DMS 273 (cell line): ENCODE measurements around the gene SRP9.
A peak's percentile ranks its signal among the peaks of the same experiment; 100 is the strongest.
"Not testable (repeated sequence)": the region's sequence is repeated elsewhere in the genome, so short reads cannot be mapped to it uniquely, and the experiment has no call there.

Source experiments
- DNase-seq: peaks from one replicate; lab custom pipeline; 2025; ENCODE audit not compliant: unreplicated experiment; lab: John Stamatoyannopoulos, UW

SRP9 gene

DNA sequence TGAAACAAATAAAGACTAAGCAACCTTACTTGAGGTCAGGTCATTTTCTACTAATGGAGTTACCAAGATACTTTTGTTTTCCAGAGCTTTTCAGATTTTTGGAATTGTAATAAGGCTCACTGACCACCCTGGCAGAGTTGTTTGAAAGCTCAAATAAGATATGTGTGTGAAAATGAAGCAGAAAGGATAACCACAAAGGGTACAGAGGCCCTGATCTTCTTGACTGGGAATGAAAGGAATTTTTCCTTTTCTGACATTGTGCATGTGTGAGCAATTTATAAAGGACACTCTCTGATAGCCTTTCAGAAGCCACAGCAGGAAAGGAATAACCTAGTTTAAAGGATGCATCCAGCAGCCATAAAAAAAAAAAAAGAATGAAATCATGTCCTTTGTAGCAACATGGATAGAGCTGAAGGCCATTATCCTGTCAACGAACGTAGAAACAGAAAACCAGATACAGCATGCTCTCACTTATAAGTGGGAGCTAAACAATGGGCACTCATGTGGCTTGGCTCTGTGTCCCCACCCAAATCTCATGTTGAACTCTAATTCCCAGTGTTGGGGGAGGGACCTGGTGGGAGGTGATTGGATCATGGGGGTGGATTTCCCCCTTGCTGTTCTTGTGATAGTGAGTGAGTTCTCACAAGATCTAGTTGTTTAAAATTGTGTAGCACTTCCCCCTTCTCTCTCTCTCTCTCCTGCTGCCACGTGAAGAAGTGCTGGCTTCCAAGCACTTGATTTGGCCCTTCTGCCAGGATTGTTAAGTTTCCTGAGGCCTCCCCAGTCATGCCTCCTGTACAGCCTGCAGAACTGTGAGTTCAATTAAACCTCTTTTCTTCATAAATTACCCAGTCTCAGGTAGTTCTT lies 3.1 kb upstream of the SRP9 start:
- DNase-seq: no peak

GRCh38 chr1:225776294-225776693 lies 1.3 kb upstream of the SRP9 start:
- no peak for DNase-seq

GRCh38 chr1:225777058-225777582 lies 506 bp upstream of the SRP9 start:
- DNase-seq: no peak

DNA sequence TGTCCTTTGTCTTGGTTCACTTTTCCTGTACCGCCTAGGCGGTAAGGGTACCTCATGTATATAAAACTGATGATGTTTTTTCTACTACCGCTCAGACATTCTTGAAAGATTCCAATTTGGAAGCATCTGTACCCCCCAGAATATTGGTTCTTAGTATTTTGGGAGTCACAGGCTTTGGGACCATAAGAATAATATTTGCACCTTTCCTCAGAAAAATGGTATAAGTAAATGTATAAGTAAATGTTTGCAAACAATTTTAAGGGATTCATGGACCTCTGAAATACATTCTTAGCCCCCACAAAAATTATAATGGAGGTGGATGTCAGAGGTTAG lies 677 bp downstream of the SRP9 start:
- DNase-seq: no peak

GRCh38 chr1:225779165-225779564 lies 1.5 kb downstream of the SRP9 start:
- not testable (repeated sequence) for DNase-seq

DNA sequence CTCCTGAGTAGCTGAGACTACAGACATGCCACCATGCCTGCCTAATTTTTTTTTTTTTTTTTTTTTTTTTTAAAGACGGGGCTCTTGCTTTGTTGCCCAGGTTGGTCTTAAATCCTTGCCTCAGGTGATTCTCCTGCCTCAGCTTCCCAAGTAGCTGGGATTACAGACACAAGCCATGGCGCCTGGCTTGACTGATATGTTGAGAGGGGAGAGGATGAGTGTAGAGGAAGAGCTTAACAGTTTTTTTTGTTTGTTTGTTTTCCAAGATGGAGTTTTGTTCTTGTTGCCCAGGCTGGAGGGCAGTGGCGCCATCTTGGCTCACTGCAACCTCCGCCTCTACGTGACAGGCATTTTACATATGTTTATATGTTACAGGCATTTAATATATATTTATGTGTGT lies 2.5 kb downstream of the SRP9 start:
- DNase-seq: no peak

DNA sequence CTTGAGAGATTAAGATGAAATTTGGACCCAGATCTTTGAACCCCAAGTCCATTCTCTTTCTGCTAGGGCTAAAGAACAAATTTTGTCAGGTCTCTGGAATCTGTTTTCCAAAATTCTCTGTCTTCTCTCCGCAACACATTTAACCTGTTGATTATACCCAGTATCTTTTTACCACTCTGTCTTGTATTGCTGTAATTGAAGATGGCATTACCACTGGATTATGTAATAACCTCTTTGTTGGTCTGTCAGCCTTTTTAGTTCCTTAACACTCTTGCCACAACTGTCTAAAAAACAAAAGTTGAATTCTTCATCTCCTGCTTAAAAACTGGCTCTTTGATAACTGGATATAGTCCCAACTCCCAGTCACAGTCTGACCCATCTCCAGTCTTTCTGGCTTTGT lies 3.0 kb downstream of the SRP9 start:
- no peak for DNase-seq

DNA sequence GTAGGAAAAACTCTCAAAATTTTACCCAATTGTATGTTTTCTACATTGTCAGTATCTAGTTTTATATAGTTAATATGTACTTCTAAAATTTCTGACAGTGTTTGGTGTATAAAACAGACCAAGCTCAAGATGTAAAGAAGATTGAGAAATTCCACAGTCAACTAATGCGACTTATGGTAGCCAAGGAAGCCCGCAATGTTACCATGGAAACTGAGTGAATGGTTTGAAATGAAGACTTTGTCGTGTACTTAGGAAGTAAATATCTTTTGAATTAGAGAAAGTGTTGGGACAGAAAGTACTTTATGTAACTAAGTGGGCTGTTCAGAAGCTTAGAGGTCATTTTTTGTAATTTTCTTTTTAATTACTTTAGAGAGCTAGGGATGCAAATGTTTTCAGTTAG lies 11.5 kb downstream of the SRP9 start:
- DNase-seq: not testable (repeated sequence)

- DNase-seq: no peak
Observed at GRCh38 chr1:225794954-225795353, 17.3 kb downstream of the SRP9 start.

GRCh38 chr1:225796097-225796496 lies 18.5 kb downstream of the SRP9 start:
- DNase-seq: not testable (repeated sequence)

GRCh38 chr1:225801146-225801545 lies 23.5 kb downstream of the SRP9 start:
- DNase-seq: not testable (repeated sequence)

DNA sequence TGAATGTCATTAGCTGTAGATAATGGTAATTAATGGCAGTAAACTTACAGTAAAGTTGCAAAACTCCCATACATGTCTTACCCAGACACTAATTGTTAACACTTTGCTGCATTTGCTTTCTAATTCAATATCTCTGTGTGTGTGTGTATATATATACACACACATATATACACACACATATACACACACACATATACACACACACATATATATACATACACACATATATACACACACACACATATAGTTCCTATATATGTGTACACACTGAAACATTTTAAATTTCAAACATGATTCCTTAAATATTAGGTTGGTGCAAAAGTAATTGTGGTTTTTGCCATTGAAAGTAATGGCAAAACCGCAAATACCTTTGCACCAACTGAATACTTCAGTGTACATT lies 28.6 kb downstream of the SRP9 start:
- no peak for DNase-seq

DNA sequence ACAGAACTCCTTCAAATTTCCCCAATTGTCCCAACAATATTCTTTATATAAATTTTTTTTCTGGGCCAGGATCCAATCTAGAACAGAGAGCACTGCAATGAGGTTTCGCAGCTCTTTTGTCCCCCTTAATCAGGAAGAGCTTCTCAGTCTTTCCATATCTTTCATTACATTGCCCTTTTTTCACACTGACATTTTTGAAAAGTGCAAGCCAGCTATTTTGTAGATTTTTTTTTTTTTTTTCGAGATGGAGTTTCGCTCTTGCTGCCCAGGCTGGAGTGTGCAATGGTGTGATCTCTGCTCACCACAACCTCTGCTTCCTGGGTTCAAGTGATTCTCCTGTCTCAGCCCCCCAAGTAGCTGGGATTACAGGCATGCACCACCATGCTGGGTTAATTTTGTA lies 29.1 kb downstream of the SRP9 start:
- not testable (repeated sequence) for DNase-seq

- no peak for DNase-seq
Observed at GRCh38 chr1:225808136-225808535, 30.5 kb downstream of the SRP9 start.

DNA sequence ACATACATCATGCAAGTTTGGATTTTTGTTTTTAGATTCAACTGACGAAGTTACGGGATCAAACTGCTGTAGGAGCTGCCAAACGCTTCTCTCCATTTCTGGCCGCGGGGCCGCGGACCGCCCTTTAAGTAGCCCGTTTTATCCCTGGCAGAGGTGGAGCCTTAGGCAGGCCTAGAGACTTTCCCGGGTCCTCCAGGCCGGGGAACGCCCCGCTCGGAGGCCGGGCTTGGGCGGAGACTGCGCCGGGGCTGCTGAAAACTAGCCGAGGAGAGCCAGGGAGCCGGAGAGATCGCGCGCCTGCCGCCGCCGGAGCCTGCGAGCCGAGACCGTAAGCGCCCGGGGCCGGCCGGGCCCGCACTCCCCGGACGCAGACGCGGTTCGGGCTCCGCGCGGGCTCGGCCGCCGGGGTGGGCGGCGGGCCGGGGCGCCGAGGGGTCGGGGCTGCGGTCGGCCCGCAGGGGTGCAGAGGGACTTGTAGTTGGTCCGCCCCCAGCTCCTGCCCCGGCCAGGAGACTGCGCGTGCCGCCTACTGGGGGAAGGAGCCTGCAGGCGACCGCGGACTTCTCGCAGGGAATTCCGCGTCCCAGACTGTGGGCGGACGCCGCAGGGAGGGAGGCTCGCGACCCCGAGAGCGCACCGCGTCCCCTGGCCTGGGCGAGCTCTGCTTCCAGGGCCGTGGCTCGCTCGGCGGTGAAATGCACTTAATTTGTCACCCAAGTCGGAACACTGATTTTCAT lies 32.4 kb downstream of the SRP9 start, which contains the start of gene EPHX1:
Gene EPHX1 (plus strand): TSS at position 283 of the 737 bp plus-strand sequence. CDS start 18,606 bp downstream, outside the sequence.
- peak; percentile 96 for DNase-seq

DNA sequence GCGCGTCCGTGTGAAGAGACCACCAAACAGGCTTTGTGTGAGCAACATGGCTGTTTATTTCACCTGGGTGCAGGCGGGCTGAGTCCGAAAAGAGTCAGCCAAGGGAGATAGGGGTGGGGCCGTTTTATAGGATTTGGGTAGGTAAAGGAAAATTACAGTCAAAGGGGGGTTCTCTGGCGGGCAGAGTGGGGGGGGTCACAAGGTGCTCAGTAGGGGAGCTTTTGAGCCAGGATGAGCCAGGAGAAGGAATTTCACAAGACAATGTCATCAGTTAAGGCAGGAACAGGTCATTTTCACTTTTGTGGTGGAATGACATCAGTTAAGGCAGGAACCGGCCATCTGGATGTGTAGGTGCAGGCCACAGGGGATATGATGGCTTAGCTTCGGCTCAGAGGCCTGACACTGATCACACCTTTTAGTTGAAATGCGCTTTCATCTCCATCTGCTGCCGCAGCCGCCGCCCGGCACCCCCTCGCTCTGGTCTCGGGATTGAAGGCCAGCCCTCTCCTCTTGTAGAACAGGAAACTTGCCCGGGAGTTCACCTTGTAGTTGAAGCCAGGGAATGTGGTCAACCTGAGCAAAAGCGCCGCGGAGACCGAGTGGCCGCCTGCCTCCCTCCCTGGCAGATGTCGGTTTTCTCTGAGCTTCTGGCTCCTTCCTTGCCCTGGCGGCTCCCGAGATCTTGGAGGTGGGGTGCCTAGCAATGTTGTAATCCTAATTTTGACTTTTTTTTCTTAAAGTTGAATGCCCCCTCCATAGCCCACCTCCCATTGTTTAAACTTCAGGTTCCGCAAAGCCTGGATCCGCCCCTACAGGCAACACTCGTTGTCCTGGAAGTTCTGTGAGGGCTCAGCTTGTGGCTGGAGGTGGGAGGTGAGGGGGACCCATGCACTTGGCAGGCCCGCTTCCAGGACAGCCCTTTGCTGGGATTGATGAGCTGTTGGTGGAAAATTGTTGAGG lies 33.2 kb downstream of the SRP9 start:
- DNase-seq: peak; percentile 63

DNA sequence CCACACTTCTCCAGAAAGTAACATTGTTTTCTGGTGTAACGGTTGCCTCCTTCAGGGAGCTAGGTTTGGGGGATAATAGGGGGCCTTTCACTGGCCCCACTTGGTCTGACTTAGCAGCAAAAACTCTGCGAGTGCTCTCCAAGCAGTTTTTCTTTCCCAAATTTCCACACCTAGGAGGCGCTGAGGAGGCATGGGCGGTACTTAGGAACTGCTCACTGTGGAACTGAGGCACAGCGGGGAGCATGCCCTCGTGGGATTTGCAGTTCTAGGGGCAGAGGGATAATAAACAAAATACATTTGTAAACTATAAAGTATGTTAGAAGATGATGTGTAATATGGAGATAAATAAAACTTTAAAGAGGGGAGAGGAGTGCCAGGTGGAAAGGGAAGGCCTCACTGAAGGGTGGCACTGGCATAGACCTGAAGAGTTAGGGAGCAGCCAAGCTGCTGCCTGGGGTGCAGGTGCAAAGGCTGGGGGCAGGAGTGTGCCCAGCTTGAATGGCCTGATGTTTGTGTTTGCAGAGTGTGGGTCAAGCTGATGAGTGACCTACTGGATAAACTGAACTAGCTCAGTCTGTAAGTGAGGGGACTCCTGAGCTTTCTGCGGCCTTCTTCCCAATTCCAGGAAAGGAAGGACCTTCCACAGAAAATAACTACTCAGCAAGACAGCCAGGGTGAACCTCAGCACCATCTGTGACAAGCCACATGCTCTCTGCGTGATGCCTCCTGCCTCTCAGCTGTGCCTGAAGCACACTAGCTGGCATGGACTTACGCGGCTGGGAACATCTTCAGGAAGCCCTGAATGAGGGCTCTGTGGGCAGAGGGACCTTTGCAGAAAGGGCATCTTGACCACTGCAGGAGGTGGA lies 34.2 kb downstream of the SRP9 start:
- DNase-seq: peak; percentile 88

DNA sequence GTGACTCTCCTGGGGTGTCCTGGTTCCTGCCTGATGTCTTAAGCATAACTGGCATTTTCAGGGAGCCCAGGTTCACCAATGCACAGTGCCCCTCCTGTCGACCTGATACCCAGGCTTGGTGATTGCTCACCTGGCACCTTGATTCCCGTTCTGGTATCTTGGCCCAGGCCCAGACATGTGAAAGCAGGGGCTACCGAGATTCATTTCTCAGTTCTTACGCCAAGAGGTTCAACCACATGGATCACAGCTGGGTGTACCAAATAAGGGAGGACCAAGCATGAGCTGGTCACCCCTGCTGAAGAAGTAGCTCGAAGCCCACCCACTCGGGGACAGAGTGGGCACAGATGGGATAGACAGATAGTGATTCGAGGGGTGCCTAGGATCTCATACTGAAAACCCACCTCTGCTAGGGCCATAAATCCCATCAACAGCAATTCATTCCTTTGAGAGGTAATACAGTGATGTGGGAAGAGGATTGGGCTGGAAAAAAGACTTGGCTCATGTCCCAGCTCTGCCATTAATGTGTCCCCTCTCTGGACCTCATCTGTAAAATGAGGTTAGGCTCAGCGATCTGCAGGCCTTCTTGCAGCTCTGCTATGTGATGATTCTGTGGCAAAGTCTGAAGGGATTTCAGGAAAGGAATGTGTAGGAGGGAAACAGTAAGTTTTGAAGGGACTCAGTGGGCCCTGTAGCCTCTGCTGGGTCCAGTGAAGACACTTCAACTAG lies 35.0 kb downstream of the SRP9 start:
- no peak for DNase-seq
